ENCODE data around the gene MAPK8. TPM values are rescaled to one million over a fixed set of nuclear protein-coding genes. Genes with fewer than 3 reads are reported as not detected.
A peak's percentile ranks its signal among the peaks of the same experiment; 100 is the strongest.

The MAPK8 gene
- total RNA-seq, 1 experiment from 2014 or later: 40.1 TPM

- DNase-seq (ENCODE audit: low read depth): peak; percentile 30
These were observed 76.9 kb downstream of the MAPK8 start for GRCh38 chr10:48383393-48383792.

- DNase-seq (ENCODE audit: low read depth): no peak
These were observed 78.2 kb downstream of the MAPK8 start for GRCh38 chr10:48384699-48384982.

GRCh38 chr10:48389272-48389671, 82.8 kb downstream of the MAPK8 start:
- DNase-seq (ENCODE audit: low read depth): no peak

- no peak for DNase-seq (ENCODE audit: low read depth)
These were observed 83.5 kb downstream of the MAPK8 start for GRCh38 chr10:48389846-48390557.

GRCh38 chr10:48390558-48390871, 84.0 kb downstream of the MAPK8 start:
- DNase-seq (ENCODE audit: low read depth): no peak

GRCh38 chr10:48390933-48391845, 84.7 kb downstream of the MAPK8 start:
- peak; percentile 71 for DNase-seq (ENCODE audit: low read depth)

GRCh38 chr10:48391994-48392393, 85.5 kb downstream of the MAPK8 start:
- DNase-seq (ENCODE audit: low read depth): no peak

- no peak for DNase-seq (ENCODE audit: low read depth)
These were observed 91.8 kb downstream of the MAPK8 start for GRCh38 chr10:48398261-48398660.

- no peak for DNase-seq (ENCODE audit: low read depth)
These were observed 92.6 kb downstream of the MAPK8 start for GRCh38 chr10:48399056-48399541.

- no peak for DNase-seq (ENCODE audit: low read depth)
These were observed 93.1 kb downstream of the MAPK8 start for GRCh38 chr10:48399551-48399950.

GRCh38 chr10:48400129-48400849, 93.8 kb downstream of the MAPK8 start:
- DNase-seq (ENCODE audit: low read depth): peak; percentile 22

- no peak for DNase-seq (ENCODE audit: low read depth)
These were observed 94.4 kb downstream of the MAPK8 start for GRCh38 chr10:48400850-48401220.

- DNase-seq (ENCODE audit: low read depth): no peak
These were observed 98.2 kb downstream of the MAPK8 start for GRCh38 chr10:48404646-48405045.

GRCh38 chr10:48406204-48406603, 99.7 kb downstream of the MAPK8 start:
- peak; percentile 40 for DNase-seq (ENCODE audit: low read depth)

GRCh38 chr10:48406658-48407057, 100.2 kb downstream of the MAPK8 start:
- no peak for DNase-seq (ENCODE audit: low read depth)

GRCh38 chr10:48410503-48410902, 104.0 kb downstream of the MAPK8 start:
- DNase-seq (ENCODE audit: low read depth): no peak

GRCh38 chr10:48411510-48411909, 105.0 kb downstream of the MAPK8 start:
- DNase-seq (ENCODE audit: low read depth): no peak

GRCh38 chr10:48412081-48412480, 105.6 kb downstream of the MAPK8 start:
- no peak for DNase-seq (ENCODE audit: low read depth)

GRCh38 chr10:48412933-48413332, 106.5 kb downstream of the MAPK8 start:
- DNase-seq (ENCODE audit: low read depth): no peak

- DNase-seq (ENCODE audit: low read depth): no peak
These were observed 107.7 kb downstream of the MAPK8 start for GRCh38 chr10:48414160-48414559.

- DNase-seq (ENCODE audit: low read depth): no peak
These were observed 108.3 kb downstream of the MAPK8 start for GRCh38 chr10:48414778-48415177.

- DNase-seq (ENCODE audit: low read depth): no peak
These were observed 110.2 kb downstream of the MAPK8 start for GRCh38 chr10:48416584-48417232.

Data from RPMI7951 (cell line).